SJCRH30 (cell line): ENCODE measurements around the gene PALD1. TPM values are rescaled to one million over a fixed set of nuclear protein-coding genes. Genes with fewer than 3 reads are reported as not detected.

Experiments
- DNase-seq, 2 experiments: peaks; one replicate each; pipeline ENCODE4 v3.0.0-alpha.2; 2015 to 2020
- H3K27ac ChIP-seq: fragments of 250-450 bp; sonication (Bioruptor Pico); 2 replicates; pipeline ENCODE4 v1.5.1; 2020; ENCODE audit warnings: mild to moderate bottlenecking, moderate library complexity
- H3K27me3 ChIP-seq: fragments of 250-450 bp; sonication (Bioruptor Pico); 2 replicates; pipeline ENCODE4 v1.5.1; 2020; ENCODE audit warnings: mild to moderate bottlenecking, moderate library complexity
- H3K36me3 ChIP-seq: fragments of 250-450 bp; sonication (Bioruptor Pico); 2 replicates; pipeline ENCODE4 v1.5.1; 2020; ENCODE audit warnings: mild to moderate bottlenecking, moderate library complexity
- H3K4me1 ChIP-seq: fragments of 250-450 bp; sonication (Bioruptor Pico); 2 replicates; pipeline ENCODE4 v1.5.1; 2020; ENCODE audit warnings: mild to moderate bottlenecking, moderate library complexity
- H3K4me3 ChIP-seq: fragments of 250-450 bp; sonication (Bioruptor Pico); 2 replicates; pipeline ENCODE4 v1.5.1; 2020; ENCODE audit warnings: mild to moderate bottlenecking, moderate library complexity
- H3K9me3 ChIP-seq: fragments of 250-450 bp; sonication (Bioruptor Pico); replicated peaks from 2 replicates; pipeline ENCODE4 v1.5.1; 2020; ENCODE audit warnings: mild to moderate bottlenecking, moderate library complexity
- total RNA-seq: library from RNA; depleted of rRNA; stranded (reverse); fragments of >200 nt; shearing (Covaris generic); gene quantifications from 2 replicates; pipeline ENCODE4 v1.2.3, GENCODE V29; 2014

PALD1 gene
- total RNA-seq, 1 experiment from 2014 or later: 12.8 TPM

GRCh38 chr10:70592186-70592735 is 113.7 kb downstream of the PALD1 start:
- peaks cover 47% of the 10 kb centered on the region for H3K4me1 ChIP-seq

GRCh38 chr10:70592746-70593512 is 114.4 kb downstream of the PALD1 start:
- Histone ChIP-seq H3K4me3 (no peak overlapping the region), H3K4me1 (peaks cover 50% of the 10 kb centered on the region), H3K9me3 (no peaks in the 10 kb centered on the region), H3K27ac (no peak overlapping the region), H3K36me3 (no peaks in the 10 kb centered on the region), H3K27me3 (no peaks in the 10 kb centered on the region)
- DNase-seq: peak in 1 of 2 experiments; percentile 46

More at GRCh38 chr10:70592186-70592735, 113.7 kb downstream of the PALD1 start:
- Histone ChIP-seq H3K9me3 (no peaks in the 10 kb centered on the region), H3K27ac (no peak overlapping the region), H3K4me3 (no peak overlapping the region), H3K36me3 (no peaks in the 10 kb centered on the region), H3K27me3 (no peaks in the 10 kb centered on the region)
- no peak for DNase-seq

GRCh38 chr10:70593513-70593890 is 114.9 kb downstream of the PALD1 start:
- no peak for DNase-seq
- H3K4me3 ChIP-seq: no peak overlapping the region
- H3K36me3 ChIP-seq: no peaks in the 10 kb centered on the region
- H3K27ac ChIP-seq: no peak overlapping the region
- H3K4me1 ChIP-seq: peaks cover 45% of the 10 kb centered on the region
- no peaks in the 10 kb centered on the region for H3K27me3 ChIP-seq
- no peaks in the 10 kb centered on the region for H3K9me3 ChIP-seq

- Histone ChIP-seq H3K4me3 (no peak overlapping the region), H3K4me1 (peaks cover 38% of the 10 kb centered on the region), H3K27ac (no peak overlapping the region), H3K27me3 (no peaks in the 10 kb centered on the region), H3K36me3 (no peaks in the 10 kb centered on the region), H3K9me3 (no peaks in the 10 kb centered on the region)
- DNase-seq: no peak
These were observed 115.6 kb downstream of the PALD1 start for GRCh38 chr10:70594161-70594560.

- Histone ChIP-seq H3K4me1 (peaks cover 27% of the 10 kb centered on the region), H3K27me3 (no peaks in the 10 kb centered on the region), H3K27ac (no peak overlapping the region), H3K9me3 (no peaks in the 10 kb centered on the region), H3K4me3 (no peak overlapping the region), H3K36me3 (no peaks in the 10 kb centered on the region)
- DNase-seq: no peak
These were observed 117.0 kb downstream of the PALD1 start for GRCh38 chr10:70595566-70596016.

- H3K9me3 ChIP-seq: no peaks in the 10 kb centered on the region
- H3K4me1 ChIP-seq: peaks cover 20% of the 10 kb centered on the region
- no peaks in the 10 kb centered on the region for H3K27me3 ChIP-seq
- DNase-seq: no peak
- no peak overlapping the region for H3K4me3 ChIP-seq
- no peak overlapping the region for H3K27ac ChIP-seq
- H3K36me3 ChIP-seq: no peaks in the 10 kb centered on the region
These were observed 117.7 kb downstream of the PALD1 start for GRCh38 chr10:70596110-70596798.

- H3K27ac ChIP-seq: peak overlapping the region; percentile 2; the same call in 1 of the 2 replicates
- H3K9me3 ChIP-seq: no peaks in the 10 kb centered on the region
- H3K4me3 ChIP-seq: no peak overlapping the region
- no peaks in the 10 kb centered on the region for H3K27me3 ChIP-seq
- H3K36me3 ChIP-seq: no peaks in the 10 kb centered on the region
- peaks cover 19% of the 10 kb centered on the region for H3K4me1 ChIP-seq
- DNase-seq: peak; percentile 66 to 81
These were observed 118.6 kb downstream of the PALD1 start for GRCh38 chr10:70596860-70597809.

- H3K27ac ChIP-seq: no peak overlapping the region; the same call in 1 of the 2 replicates
- H3K27me3 ChIP-seq: no peaks in the 10 kb centered on the region
- H3K4me1 ChIP-seq: peaks cover 14% of the 10 kb centered on the region
- DNase-seq: no peak
- no peaks in the 10 kb centered on the region for H3K9me3 ChIP-seq
- no peak overlapping the region for H3K4me3 ChIP-seq
- no peaks in the 10 kb centered on the region for H3K36me3 ChIP-seq
These were observed 119.6 kb downstream of the PALD1 start for GRCh38 chr10:70597856-70598815.

- Histone ChIP-seq H3K4me1 (peaks cover 14% of the 10 kb centered on the region), H3K27ac (no peak overlapping the region), H3K36me3 (no peaks in the 10 kb centered on the region)
These were observed 120.3 kb downstream of the PALD1 start for GRCh38 chr10:70598857-70599295.

GRCh38 chr10:70599319-70599718 is 120.8 kb downstream of the PALD1 start:
- Histone ChIP-seq H3K27me3 (no peaks in the 10 kb centered on the region), H3K4me3 (no peak overlapping the region), H3K4me1 (peaks cover 18% of the 10 kb centered on the region), H3K9me3 (no peaks in the 10 kb centered on the region), H3K27ac (no peak overlapping the region), H3K36me3 (no peaks in the 10 kb centered on the region)
- no peak for DNase-seq

More at GRCh38 chr10:70598857-70599295, 120.3 kb downstream of the PALD1 start:
- H3K27me3 ChIP-seq: no peaks in the 10 kb centered on the region
- no peak overlapping the region for H3K4me3 ChIP-seq
- DNase-seq: no peak
- H3K9me3 ChIP-seq: no peaks in the 10 kb centered on the region

GRCh38 chr10:70599791-70600190 is 121.2 kb downstream of the PALD1 start:
- peaks cover 18% of the 10 kb centered on the region for H3K4me1 ChIP-seq
- no peaks in the 10 kb centered on the region for H3K9me3 ChIP-seq
- H3K27me3 ChIP-seq: no peaks in the 10 kb centered on the region
- no peaks in the 10 kb centered on the region for H3K36me3 ChIP-seq
- no peak overlapping the region for H3K27ac ChIP-seq
- H3K4me3 ChIP-seq: no peak overlapping the region
- no peak for DNase-seq

- no peak overlapping the region for H3K27ac ChIP-seq
- no peak overlapping the region for H3K4me3 ChIP-seq
- peaks cover 18% of the 10 kb centered on the region for H3K4me1 ChIP-seq
- DNase-seq: no peak
- H3K27me3 ChIP-seq: no peaks in the 10 kb centered on the region
- no peaks in the 10 kb centered on the region for H3K36me3 ChIP-seq
- H3K9me3 ChIP-seq: no peaks in the 10 kb centered on the region
These were observed 122.2 kb downstream of the PALD1 start for GRCh38 chr10:70600512-70601395.

- no peak overlapping the region for H3K27ac ChIP-seq
- no peaks in the 10 kb centered on the region for H3K36me3 ChIP-seq
- H3K27me3 ChIP-seq: no peaks in the 10 kb centered on the region
- no peaks in the 10 kb centered on the region for H3K9me3 ChIP-seq
- no peak for DNase-seq
- H3K4me3 ChIP-seq: no peak overlapping the region
- H3K4me1 ChIP-seq: peaks cover 17% of the 10 kb centered on the region
These were observed 123.2 kb downstream of the PALD1 start for GRCh38 chr10:70601746-70602145.
